Activated B cell treated with CpG ODN at 0.5 μM for 24 hours (primary cell): Measurements from ENCODE around the gene EDIL3. TPM values are rescaled to one million over a fixed set of nuclear protein-coding genes. Genes with fewer than 3 reads are reported as not detected.
"Not testable (repeated sequence)": the region's sequence is repeated elsewhere in the genome, so short reads cannot be mapped to it uniquely, and the experiment has no call there.

Experiments used
- ATAC-seq: fragments of 200-7000 bp; cut with Tn5 transposase; one replicate; pipeline ENCODE4 v1.10.0; 2021; ENCODE audit warnings: low read depth, mild to moderate bottlenecking, moderate library complexity
- CTCF ChIA-PET: fragments of 350-600 bp; sonication (Branson Sonifier 250); formaldehyde crosslinking; loops from one replicate; lab custom pipeline; 2021; ENCODE audit warnings: antibody characterized with exemption; lab: Charles Lee
- POLR2A ChIA-PET: fragments of 350-600 bp; sonication (Branson Sonifier 250); formaldehyde crosslinking; loops from one replicate; lab custom pipeline; 2021; ENCODE audit warnings: antibody characterized with exemption; lab: Charles Lee
- DNase-seq: peaks from one replicate; pipeline ENCODE4 v3.0.0; 2022
- H3K27ac Mint-ChIP-seq: one replicate; pipeline ENCODE4 v1.8.0; 2020; ENCODE audit warnings: mixed read lengths
- H3K27me3 Mint-ChIP-seq: one replicate; pipeline ENCODE4 v1.8.0; 2021; ENCODE audit warnings: mixed read lengths
- H3K36me3 Mint-ChIP-seq: one replicate; pipeline ENCODE4 v1.8.0; 2021; ENCODE audit warnings: low read depth, mixed read lengths
- H3K4me1 Mint-ChIP-seq: one replicate; pipeline ENCODE4 v1.8.0; 2021; ENCODE audit warnings: mixed read lengths
- H3K4me3 Mint-ChIP-seq: one replicate; pipeline ENCODE4 v1.8.0; 2020; ENCODE audit warnings: mild to moderate bottlenecking, mixed read lengths
- H3K9me3 Mint-ChIP-seq: one replicate; pipeline ENCODE4 v1.8.0; 2020; ENCODE audit warnings: mixed read lengths
- intact Hi-C: fragments of 100-400 bp; cut with micrococcal nuclease; formaldehyde crosslinking; loops from one replicate; pipeline ENCODE4 v1.15.1; 2024
- total RNA-seq: library from RNA; stranded (reverse); gene quantifications from 2 replicates; pipeline ENCODE4 v1.2.3, GENCODE V29; 2022
- TF ChIP-seq, protein P1 (sequence below): fragments of 200-600 bp; IDR thresholded peaks from one replicate; pipeline ENCODE4 v1.8.0; 2022; ENCODE audit warnings: antibody characterized with exemption, mild to moderate bottlenecking

EDIL3 gene
- total RNA-seq, 1 donor from 2014 or later, result not detected

DNA sequence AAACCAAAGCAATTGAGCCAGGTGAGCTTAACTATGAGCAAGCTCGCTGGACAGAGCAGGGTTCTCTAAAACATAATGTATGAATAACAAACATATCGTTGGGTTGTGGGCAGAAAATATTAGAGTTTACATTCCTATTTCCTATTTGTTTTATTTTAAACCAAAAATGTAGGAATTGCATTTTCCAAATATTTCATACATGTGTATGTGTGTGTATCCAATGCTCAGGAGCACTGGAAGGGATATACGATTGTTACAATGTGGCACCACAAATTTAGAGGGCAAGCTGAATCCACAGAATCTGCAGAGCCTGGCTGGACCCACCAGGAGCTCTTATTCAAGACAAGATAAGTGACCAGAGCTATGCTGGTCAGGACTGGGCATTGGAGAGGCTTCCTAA lies 338.7 kb downstream of the EDIL3 start:
- H3K9me3 Mint-ChIP-seq, result peaks cover 2% of the 10 kb centered on the region
- ATAC-seq, result no peak
- POLR2A ChIA-PET, result no interaction called here

DNA sequence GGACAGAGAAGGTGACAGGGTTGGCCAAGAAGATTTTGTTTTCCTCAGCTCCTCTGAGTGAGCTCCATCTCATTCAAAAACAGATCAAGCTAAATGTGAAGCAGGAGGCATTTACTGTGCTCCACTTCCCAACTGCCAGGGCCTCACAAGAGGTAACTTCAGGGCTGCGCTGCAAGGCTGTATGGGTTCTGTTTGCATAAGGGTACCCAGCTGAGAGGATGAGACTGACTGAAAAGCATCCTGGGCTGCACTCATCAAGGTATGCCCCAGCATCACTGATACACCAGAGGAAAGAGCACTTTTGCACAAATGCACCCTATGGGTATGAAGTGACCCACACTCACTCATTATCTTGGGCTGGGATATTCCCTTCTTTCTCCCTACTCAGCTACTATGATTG lies 347.8 kb downstream of the EDIL3 start:
- ATAC-seq (no peak), DNase-seq (no peak)
- ChIA-PET POLR2A (no interaction called here), CTCF (no interaction called here)
- TF ChIP-seq, protein P1, sequence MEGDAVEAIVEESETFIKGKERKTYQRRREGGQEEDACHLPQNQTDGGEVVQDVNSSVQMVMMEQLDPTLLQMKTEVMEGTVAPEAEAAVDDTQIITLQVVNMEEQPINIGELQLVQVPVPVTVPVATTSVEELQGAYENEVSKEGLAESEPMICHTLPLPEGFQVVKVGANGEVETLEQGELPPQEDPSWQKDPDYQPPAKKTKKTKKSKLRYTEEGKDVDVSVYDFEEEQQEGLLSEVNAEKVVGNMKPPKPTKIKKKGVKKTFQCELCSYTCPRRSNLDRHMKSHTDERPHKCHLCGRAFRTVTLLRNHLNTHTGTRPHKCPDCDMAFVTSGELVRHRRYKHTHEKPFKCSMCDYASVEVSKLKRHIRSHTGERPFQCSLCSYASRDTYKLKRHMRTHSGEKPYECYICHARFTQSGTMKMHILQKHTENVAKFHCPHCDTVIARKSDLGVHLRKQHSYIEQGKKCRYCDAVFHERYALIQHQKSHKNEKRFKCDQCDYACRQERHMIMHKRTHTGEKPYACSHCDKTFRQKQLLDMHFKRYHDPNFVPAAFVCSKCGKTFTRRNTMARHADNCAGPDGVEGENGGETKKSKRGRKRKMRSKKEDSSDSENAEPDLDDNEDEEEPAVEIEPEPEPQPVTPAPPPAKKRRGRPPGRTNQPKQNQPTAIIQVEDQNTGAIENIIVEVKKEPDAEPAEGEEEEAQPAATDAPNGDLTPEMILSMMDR, result no peak
- Mint-ChIP-seq H3K9me3 (no peaks in the 10 kb centered on the region), H3K36me3 (no peaks in the 10 kb centered on the region), H3K4me1 (no peaks in the 10 kb centered on the region), H3K4me3 (no peak overlapping the region), H3K27me3 (no peaks in the 10 kb centered on the region), H3K27ac (no peak overlapping the region)
- intact Hi-C loops, result no loop called here

More for the DNA sequence above, 338.7 kb downstream of the EDIL3 start:
- no peak for DNase-seq
- H3K27me3 Mint-ChIP-seq, result no peaks in the 10 kb centered on the region
- TF ChIP-seq, protein P1, result no peak
- H3K4me3 Mint-ChIP-seq, result no peak overlapping the region
- intact Hi-C loops, result no loop called here
- no peak overlapping the region for H3K27ac Mint-ChIP-seq
- H3K4me1 Mint-ChIP-seq, result no peaks in the 10 kb centered on the region
- H3K36me3 Mint-ChIP-seq, result no peaks in the 10 kb centered on the region
- CTCF ChIA-PET, result no interaction called here

GRCh38 chr5:84032324-84032723 lies 352.4 kb downstream of the EDIL3 start:
- no peak overlapping the region for H3K4me3 Mint-ChIP-seq
- no peaks in the 10 kb centered on the region for H3K27me3 Mint-ChIP-seq
- no peak for ATAC-seq
- DNase-seq, result no peak
- intact Hi-C loops, result no loop called here
- CTCF ChIA-PET, result no interaction called here
- H3K27ac Mint-ChIP-seq, result no peak overlapping the region
- POLR2A ChIA-PET, result no interaction called here
- no peaks in the 10 kb centered on the region for H3K4me1 Mint-ChIP-seq
- TF ChIP-seq, protein P1, result no peak
- H3K36me3 Mint-ChIP-seq, result no peaks in the 10 kb centered on the region
- H3K9me3 Mint-ChIP-seq, result no peaks in the 10 kb centered on the region

DNA sequence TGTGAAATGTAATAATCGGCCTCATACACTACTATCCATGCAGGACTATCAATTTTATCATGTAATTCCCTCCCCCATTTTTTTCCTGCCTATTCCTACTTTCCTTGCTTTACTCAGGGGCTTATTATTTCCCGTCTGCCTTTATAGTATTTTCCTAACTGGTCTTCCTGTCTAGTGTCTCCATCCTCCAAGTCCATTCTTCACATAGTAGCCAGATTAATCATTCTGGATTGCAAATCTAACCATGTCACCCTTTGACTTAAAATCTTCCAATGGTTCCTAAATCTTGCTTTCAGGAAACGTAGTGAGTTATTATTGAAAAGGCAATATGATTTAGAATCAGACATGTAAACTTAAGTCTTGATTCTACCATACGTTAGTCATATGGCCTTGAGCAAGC lies 356.6 kb downstream of the EDIL3 start:
- ATAC-seq (no peak), DNase-seq (no peak)
- intact Hi-C loops, result no loop called here
- Mint-ChIP-seq H3K27ac (no peak overlapping the region), H3K4me3 (no peak overlapping the region), H3K27me3 (no peaks in the 10 kb centered on the region), H3K36me3 (no peaks in the 10 kb centered on the region), H3K9me3 (no peaks in the 10 kb centered on the region), H3K4me1 (no peaks in the 10 kb centered on the region)
- TF ChIP-seq, protein P1, result no peak
- ChIA-PET CTCF (no interaction called here), POLR2A (no interaction called here)

DNA sequence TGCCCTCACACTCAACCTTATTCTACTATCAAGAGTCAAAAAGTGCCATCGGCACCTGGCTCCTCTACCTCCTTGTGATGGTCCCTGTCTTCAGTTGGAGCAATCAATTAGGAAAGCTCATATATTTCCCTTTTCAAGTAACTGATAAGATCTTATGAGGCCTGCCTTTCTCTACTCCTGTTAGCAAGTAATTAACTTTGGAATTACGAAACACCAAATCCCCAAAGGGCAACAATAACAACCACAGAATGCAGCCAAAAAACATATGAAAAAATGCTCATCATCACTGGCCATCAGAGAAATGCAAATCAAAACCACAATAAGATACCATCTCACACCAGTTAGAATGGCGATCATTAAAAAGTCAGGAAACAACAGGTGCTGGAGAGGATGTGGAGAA lies 366.2 kb downstream of the EDIL3 start:
- H3K4me1 Mint-ChIP-seq, ATAC-seq, POLR2A ChIA-PET, H3K36me3 Mint-ChIP-seq, intact Hi-C loops, H3K27ac Mint-ChIP-seq, H3K9me3 Mint-ChIP-seq, H3K27me3 Mint-ChIP-seq, CTCF ChIA-PET, DNase-seq, H3K4me3 Mint-ChIP-seq: not testable (repeated sequence)

GRCh38 chr5:84017523-84018172 lies 367.0 kb downstream of the EDIL3 start:
- POLR2A ChIA-PET, result no interaction called here
- Mint-ChIP-seq H3K4me3 (no peak overlapping the region), H3K36me3 (no peaks in the 10 kb centered on the region), H3K27ac (no peak overlapping the region), H3K27me3 (no peaks in the 10 kb centered on the region), H3K4me1 (no peaks in the 10 kb centered on the region), H3K9me3 (no peaks in the 10 kb centered on the region)
- DNase-seq, result no peak
- no peak for ATAC-seq
- intact Hi-C loops, result no loop called here
- TF ChIP-seq, protein P1, result no peak
- CTCF ChIA-PET, result no interaction called here
